ENCODE measurements around the gene TAPT1. TPM values are rescaled to one million over a fixed set of nuclear protein-coding genes. Genes with fewer than 3 reads are reported as not detected.

The TAPT1 gene
- total RNA-seq, 1 experiment from 2014 or later: 11.1 TPM

DNA sequence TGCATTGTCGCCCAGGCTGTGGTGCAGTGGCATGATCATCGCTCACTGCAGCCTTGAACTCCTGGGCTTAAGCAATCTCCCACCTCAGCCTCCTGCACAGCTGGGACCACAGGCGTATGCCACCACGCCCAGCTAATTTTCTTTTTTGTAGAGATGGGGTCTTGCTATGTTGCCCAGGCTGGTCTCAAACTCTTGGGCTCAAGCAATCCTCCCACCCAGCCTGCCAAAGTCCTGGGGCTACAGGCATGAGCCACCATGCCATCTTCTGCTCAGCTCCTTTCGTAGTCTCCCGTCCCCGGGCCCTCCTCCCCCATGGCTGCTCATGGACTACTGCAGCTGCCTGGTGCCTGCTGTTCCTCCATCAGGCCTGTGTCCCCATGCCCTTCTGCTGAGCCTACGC lies 58.1 kb downstream of the TAPT1 start:
- Histone ChIP-seq H3K56ac (ENCODE audit: insufficient read length, low read depth, low read length) (no peak overlapping the region), H2AK5ac (ENCODE audit: insufficient read length, low read length) (no peak overlapping the region), H4K8ac (replicated peaks; ENCODE audit: insufficient read length, low read depth, low read length) (no peak overlapping the region), H2BK12ac (ENCODE audit: insufficient read length, low read depth, low read length) (no peak overlapping the region), H3K79me2 (ENCODE audit: insufficient read depth, low read length) (no peaks in the 10 kb centered on the region), H2BK5ac (ENCODE audit: insufficient read length, low read length) (no peak overlapping the region), H3K9me3 (ENCODE audit: control insufficient read depth, low read depth, low read length) (no peaks in the 10 kb centered on the region), H3T11ph (ENCODE audit: low read length) (no peak overlapping the region), H3K23me2 (ENCODE audit: insufficient read length, low read depth, low read length, poor library complexity, severe bottlenecking) (no peaks in the 10 kb centered on the region), H2BK15ac (ENCODE audit: low read depth, low read length) (no peak overlapping the region), H3K18ac (ENCODE audit: insufficient read length, low read depth, low read length) (no peak overlapping the region), H3K4ac (ENCODE audit: low read depth, low read length) (no peak overlapping the region; the same call in 1 of the 2 replicates), H2BK20ac (ENCODE audit: low read depth, low read length, poor library complexity, severe bottlenecking) (no peak overlapping the region), H3K9ac (ENCODE audit: extremely low read depth, insufficient read length, low read length) (no peak overlapping the region), H3K14ac (ENCODE audit: insufficient read depth, low read length) (no peak overlapping the region), H3K4me2 (ENCODE audit: insufficient read depth, insufficient read length, low read length) (no peak overlapping the region), H3K27me3 (ENCODE audit: insufficient read depth, low read length) (no peaks in the 10 kb centered on the region), H2BK120ac (ENCODE audit: low read depth, low read length, poor library complexity, severe bottlenecking) (no peak overlapping the region), H4K20me1 (ENCODE audit: control insufficient read depth, insufficient read depth, insufficient read length) (no peaks in the 10 kb centered on the region), H3K27ac (ENCODE audit: insufficient read length, low read depth, low read length) (no peak overlapping the region), H3K23ac (ENCODE audit: insufficient read length, low read depth, low read length) (no peak overlapping the region), H2AFZ (ENCODE audit: low read length) (no peak overlapping the region), H3K79me1 (ENCODE audit: insufficient read depth, low read depth, low read length, poor library complexity, severe bottlenecking) (no peaks in the 10 kb centered on the region), H3K4me1 (ENCODE audit: insufficient read depth, low read length) (peaks cover 5% of the 10 kb centered on the region; the same call in 1 of the 2 replicates), H4K91ac (ENCODE audit: insufficient read length, low read depth, low read length) (no peak overlapping the region), H4K5ac (ENCODE audit: insufficient read length, low read depth, low read length) (no peak overlapping the region)
- no peaks in the 10 kb centered on the region for H3K27me3 Mint-ChIP-seq (ENCODE audit: low read depth)
- no peak for DNase-seq
- H3K4me3 Mint-ChIP-seq: no peak overlapping the region
- TF ChIP-seq, protein P1, sequence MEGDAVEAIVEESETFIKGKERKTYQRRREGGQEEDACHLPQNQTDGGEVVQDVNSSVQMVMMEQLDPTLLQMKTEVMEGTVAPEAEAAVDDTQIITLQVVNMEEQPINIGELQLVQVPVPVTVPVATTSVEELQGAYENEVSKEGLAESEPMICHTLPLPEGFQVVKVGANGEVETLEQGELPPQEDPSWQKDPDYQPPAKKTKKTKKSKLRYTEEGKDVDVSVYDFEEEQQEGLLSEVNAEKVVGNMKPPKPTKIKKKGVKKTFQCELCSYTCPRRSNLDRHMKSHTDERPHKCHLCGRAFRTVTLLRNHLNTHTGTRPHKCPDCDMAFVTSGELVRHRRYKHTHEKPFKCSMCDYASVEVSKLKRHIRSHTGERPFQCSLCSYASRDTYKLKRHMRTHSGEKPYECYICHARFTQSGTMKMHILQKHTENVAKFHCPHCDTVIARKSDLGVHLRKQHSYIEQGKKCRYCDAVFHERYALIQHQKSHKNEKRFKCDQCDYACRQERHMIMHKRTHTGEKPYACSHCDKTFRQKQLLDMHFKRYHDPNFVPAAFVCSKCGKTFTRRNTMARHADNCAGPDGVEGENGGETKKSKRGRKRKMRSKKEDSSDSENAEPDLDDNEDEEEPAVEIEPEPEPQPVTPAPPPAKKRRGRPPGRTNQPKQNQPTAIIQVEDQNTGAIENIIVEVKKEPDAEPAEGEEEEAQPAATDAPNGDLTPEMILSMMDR (conservative IDR thresholded peaks at IDR 0.05): no peak
- H3K27ac Mint-ChIP-seq: peak overlapping the region in 1 of 3 experiments; percentile 78; a peak in 3 of 7 replicates
- peaks cover 11 to 39% (median 35%) of the 10 kb centered on the region in 3 experiments for H3K36me3 Mint-ChIP-seq (ENCODE audit: insufficient read depth in 1 of 3, low read depth in 3 of 3)
- WGBS (ENCODE audit: extremely low coverage, insufficient read length, low lambda C conversion rate): no CpG with 5 or more reads among the region's 8 CpGs
- peaks cover 15 to 17% of the 10 kb centered on the region in 2 experiments for H3K4me1 Mint-ChIP-seq
- no peaks in the 10 kb centered on the region for H3K9me3 Mint-ChIP-seq
